ENCODE results near the gene TPSG1.
A peak's percentile ranks its signal among the peaks of the same experiment; 100 is the strongest.
"Not testable (repeated sequence)": the region's sequence is repeated elsewhere in the genome, so short reads cannot be mapped to it uniquely, and the experiment has no call there.

Gene TPSG1

DNA sequence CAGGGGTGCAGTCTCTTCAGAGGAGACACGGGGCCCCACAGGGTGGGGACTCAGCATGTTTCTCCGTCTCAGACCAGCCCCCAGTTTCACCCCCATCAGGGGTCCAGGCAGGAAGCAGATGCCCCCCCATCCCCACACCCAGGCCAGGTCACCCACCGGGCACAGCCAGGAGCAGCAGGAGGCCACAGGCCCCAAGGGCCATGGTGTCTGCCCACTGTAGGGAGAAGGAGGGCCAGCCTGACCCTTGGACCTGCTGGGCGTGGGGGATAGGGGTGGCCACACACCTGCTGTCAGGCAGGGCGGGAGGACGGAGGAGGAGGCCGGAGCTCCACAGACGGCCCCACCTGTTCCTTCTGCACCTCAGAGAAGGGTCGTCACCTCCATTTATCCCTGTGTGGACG, at the start of gene TPSG1:
Gene TPSG1 (minus strand): TSS at position 218 of the 401 bp plus-strand sequence. CDS start 16 bp downstream, at position 202.
- no peak for DNase-seq

DNA sequence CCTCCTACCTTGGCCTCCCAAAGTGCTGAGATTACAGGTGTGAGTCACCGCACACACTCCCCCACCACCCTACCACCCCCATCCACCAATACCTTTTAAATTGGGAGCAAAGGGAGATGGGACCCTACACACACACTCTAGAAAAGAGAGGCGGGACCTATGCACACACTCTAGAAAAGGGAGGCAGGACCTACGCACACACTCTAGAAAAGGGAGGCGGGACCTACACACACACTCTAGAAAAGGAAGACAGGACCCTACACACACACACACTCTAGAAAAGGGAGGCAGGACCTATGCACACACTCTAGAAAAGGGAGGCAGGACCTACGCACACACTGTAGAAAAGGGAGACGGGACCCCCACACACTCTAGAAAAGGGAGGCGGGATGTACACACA, 49.7 kb upstream of the TPSG1 start:
- DNase-seq = no peak

DNA sequence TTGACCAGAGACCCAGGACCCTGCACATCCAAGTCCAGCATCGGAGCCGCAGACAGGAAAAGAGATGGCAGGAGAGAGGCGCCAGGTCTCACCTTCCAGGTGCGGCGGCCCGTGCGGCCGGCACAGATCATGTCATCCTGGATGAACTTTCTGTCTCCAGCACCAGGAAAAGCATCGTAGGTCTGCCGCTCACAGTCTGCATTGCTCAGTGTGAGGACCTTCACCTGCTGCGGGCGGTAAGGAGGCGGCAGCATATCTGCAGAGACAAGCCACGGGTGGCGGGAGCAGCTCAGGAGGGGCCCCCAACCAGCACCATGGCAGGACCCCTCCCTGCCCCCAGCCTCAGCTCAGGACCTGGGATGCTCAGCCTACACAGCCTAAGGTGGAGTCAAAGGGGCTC, 48.7 kb upstream of the TPSG1 start:
- DNase-seq = no peak

DNA sequence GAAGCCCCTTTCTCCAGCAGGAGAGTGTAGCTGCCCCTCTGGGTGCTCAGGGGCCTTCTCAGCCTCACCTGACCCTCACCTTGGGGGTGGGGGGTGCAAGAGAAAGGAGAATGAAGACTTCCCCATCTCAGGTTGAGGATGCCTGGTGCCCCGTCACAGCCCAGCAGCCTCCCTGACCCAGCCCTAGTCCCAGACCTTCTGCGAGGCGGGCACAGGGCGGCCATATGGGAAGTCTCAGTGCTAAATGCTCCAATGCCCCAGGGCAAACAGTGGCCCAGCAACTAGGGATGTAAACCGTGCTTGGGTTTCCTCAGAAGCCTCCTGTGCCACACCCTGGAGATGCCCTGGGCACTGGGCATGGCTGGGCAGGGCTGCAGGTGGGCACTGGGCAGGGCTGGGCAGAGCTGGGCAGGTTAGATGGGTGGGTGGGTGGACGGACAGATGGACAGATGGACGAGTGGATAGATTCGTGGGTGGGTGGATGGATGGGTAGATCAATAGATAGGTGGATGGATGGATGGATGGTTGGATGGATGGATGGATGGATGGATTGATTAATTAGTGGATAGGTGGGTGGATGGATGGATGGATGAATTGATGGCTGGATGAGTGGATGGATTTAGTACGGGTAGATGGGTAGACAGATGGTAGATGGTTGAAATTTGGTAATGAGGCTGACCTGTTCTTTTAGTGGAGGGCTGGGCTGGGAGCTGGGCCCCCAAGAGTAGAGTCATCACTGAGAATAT, 47.6 kb upstream of the TPSG1 start:
- no peak for DNase-seq

DNA sequence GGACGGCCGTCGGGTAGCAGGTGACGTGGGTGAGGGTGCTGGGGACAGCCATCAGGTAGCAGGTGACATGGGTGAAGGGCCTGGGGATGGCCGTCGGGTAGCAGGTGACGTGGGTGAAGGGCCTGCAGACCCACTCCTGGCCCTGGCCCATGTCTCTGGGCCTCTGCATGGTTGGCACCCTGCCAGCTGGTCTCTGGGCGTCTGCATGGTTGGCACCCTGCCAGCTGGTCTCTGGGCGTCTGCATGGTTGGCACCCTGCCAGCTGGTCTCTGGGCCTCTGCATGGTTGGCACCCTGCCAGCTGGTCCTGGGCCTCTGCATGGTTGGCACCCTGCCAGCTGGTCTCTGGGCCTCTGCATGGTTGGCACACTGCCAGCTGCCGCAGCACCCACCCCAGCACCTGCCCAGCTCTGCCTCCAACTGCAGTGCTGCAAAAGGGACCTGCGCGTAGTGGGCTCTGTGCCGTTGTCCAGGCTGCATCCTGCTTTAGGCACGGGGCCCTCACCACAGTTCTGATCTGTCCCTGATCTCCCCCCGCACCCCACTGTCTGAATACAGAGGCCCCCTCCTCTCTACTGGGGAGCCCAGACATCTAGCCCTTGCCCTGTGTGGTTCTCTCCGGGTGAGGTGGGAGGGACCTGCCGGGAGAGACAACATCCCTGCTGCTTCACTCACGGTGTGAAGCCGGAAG, 46.8 kb upstream of the TPSG1 start:
- peak; percentile 13 for DNase-seq

DNA sequence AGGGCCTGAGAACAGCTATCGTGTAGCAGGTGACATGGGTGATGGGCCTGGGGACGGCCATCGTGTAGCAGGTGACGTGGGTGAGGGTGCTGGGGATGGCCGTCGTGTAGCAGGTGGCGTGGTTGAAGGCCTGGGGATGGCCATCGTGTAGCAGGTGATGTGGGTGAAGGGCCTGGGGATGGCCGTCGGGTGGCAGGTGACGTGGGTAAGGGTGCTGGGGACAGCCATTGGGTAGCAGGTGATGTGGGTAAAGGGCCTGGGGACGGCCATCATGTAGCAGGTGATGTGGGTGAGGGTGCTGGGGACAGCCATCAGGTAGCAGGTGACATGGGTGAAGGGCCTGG, 46.3 kb upstream of the TPSG1 start:
- no peak for DNase-seq

DNA sequence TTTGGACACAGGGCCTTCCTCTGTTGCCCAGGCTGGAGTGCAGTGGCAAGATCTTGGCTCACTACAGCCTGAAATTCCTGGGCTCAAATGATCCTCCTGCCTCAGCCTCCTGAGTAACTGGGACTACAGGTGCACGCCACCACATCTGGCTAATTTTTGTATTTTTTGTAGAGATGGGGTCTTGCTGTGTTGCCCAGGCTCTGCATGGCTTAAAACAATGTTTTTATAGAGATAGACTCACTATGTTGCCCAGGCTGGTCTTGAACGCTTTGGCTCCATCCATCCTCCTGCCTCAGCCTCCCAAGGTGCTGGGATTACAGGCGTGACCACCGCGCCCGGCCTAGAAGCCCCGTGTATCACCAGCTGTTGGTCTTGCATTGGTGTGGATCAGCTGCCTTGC, 44.4 kb upstream of the TPSG1 start:
- DNase-seq = not testable (repeated sequence)

DNA sequence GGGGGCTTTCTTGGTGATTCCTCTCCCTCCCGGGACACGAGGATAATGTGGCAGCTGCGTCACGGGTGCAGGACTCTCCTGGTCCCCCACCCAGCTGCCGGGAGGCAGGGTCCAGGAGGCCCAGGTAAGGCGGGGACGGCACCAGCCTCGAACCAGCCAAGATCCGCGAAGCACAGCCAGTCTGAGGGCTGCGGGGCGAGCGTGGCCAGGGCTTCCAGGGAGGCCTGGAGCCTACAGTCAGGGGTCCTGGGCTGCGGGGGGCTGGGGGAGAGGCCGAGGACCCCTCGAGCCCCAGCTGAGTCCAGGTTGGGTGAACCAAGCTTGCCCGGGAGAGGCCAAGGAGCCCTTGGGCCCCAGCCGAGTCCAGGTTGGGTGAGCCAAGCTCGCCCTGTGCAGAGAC, 40.8 kb upstream of the TPSG1 start:
- no peak for DNase-seq

DNA sequence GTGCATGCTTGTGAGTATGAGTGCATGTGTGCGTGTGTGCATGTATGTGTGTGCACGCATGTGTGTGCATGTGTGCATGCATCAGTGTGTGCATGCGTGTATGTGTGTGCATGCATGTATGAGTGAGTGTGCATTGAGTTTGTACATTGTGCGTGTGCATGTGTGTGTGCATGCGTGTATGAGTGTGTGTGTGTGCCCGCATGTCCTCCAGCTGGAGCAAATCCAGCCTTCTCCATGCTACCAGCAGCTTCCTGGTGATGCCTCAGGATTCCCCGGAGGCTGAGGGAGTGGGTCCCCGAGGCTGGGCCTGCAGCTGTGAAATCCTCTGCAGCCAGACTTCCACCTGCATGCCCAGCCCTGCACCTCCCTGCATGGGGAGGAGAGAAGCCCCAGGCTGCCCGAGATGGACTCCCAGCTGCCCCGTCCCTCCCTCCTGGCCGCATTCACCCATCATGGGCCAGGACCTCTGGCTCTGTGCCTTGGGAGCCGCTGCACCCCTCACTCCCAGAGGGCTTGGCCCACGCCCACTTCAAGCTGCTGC, 40.1 kb upstream of the TPSG1 start:
- DNase-seq = no peak

DNA sequence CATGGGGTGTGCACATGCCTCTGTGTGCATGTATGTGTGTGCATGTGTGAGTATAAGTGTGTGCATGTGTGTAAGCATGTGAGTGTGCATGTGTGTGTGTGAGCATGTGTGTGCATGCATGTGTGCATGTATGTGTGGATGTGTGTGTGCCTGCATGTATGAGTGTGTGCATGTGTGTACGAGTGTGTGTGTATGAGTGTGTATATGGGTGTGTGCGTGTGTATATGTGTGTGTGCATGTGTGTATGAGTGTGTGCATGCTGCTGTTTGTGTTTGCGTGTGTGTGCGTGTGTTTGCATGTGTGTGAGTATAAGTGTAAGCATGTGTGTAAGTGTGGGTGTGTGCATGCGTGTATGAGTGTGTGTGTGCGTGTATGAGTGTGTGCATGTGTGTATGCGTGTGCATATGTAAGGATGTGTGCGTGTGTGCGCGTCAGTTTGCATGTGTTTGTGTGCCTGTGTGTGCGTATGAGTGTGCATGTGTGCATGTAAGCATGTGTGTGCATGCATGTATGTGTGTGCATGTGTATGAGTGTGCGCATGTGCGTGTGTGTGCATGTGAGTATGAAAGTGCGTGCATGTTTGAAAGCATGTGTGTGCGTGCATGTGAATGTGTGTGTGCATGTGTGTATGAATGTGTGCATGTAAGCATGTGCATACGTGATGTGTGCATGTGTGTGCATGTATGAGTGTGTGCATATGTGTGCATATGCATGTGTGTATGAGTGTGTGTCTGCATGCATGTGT, 39.4 kb upstream of the TPSG1 start:
- DNase-seq = no peak

DNA sequence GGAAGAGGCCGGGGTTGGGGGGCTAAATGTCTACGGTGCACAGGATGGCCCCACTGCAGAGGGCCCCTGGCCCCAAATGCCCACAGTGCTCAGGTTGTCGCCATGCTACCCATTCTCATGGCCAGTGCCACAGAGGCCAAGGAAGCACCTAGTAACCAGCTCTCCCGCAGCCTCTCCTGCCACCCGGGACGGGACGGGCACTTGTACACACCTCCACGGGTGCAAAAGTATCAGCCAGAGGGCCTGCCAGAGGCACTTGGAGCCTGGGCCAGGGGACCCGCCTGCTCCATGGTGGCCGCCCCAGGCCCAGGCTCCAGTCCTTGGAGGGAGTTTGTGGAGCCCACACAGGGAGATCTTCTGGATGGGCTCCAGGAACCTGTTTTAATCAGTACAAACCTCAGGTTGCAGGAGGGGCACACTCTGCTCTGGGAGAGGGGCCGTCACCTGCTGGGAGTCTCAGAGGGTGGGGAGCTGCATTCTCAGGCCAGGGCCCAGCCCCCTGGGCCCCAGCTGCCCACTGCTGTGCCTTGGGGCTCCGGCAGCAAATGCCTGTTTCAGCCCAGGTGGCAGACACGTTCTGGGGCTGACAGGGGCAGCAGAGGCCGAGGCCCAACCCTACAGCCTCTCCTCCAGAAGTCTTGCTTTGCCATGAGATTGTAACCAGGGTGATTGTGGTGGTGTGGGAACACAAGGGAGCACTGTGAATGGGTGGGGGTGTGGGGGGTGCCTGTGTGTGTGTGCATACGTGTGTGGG, 38.7 kb upstream of the TPSG1 start:
- DNase-seq = no peak

DNA sequence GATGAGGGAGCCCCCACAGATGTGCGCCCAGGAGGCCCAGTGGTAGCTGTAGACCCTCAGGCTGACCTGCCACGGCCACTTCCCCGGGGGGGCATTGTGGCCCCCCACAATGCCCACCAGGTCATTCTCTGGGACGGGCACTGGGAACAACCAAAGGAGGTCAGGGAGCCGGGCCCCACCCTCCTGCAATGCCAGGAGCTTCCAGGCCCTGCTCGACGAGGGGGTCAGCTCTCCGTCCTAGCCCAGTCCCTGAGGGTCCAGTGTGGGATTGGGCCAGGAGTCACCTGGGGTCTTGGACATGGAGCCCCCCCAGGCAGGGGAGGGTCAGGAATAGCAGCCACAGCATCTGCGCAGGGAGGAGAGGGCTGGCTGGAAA, 37.8 kb upstream of the TPSG1 start:
- DNase-seq = no peak

DNA sequence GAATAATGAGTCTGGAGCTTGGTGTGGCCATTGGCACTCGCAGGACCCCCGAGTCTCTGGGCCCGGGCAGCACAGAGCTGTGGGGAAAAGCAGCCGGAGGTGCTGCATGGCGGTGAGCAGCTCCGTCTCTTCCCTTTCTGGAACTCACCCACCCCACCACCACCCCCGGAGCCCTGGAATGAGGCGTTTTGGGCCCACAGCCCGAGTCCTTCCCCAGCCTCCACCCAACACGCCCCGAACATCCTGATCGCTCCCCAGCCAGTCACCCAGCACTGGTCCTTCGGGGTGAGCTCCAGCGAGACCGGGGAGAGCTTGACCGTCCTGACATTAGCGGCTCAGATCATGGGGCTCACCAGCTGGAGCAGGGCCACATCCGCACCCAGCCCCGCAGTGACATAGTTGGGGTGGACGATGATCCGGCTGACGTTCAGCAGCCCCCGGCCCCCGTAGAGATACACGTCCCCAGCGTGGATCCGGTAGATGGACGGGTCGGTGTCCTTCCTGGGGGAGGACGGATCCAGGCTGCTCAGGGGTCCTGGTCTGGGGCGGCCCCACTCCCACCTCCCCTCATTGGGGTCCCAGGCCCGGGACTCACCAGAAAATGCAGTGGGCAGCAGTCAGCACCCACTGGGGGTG, 37.3 kb upstream of the TPSG1 start:
- no peak for DNase-seq

DNA sequence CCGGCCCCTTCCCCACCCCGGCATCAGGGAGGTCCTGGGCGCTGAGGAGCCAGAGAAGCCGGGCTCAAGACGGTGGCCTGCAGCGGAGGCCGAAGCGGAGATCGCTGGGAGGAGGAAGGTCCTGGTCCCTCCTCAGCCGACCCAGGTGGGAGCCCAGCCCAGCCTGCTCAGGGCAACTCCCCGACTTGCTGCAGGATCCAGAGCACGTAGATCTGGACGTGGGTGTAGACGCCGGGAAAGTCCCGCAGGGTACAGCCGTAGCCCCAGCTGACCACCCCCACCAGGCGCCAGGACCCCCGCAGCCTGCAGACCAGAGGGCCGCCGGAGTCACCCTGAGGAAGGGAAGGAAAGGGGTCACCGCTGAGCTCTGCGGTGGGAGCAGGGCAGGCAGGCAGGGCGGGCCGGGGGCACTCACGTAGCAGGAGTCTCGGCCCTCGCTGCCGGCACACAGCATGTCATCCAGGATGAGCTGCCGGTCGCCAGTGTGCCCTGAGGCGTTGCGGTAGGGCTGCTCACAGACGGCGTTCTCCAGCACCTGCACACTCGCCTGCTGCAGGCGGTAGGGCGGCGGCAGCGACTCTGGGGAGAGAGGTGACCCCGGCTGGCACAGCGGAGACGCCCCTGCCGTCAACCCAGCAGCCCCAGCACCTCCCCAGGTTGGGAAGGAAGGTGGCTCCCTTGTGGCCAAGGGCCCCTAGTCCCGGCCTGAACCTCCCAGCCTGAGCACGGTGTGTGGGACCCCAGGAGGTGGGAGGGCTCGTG, 36.2 kb upstream of the TPSG1 start:
- DNase-seq = no peak

DNA sequence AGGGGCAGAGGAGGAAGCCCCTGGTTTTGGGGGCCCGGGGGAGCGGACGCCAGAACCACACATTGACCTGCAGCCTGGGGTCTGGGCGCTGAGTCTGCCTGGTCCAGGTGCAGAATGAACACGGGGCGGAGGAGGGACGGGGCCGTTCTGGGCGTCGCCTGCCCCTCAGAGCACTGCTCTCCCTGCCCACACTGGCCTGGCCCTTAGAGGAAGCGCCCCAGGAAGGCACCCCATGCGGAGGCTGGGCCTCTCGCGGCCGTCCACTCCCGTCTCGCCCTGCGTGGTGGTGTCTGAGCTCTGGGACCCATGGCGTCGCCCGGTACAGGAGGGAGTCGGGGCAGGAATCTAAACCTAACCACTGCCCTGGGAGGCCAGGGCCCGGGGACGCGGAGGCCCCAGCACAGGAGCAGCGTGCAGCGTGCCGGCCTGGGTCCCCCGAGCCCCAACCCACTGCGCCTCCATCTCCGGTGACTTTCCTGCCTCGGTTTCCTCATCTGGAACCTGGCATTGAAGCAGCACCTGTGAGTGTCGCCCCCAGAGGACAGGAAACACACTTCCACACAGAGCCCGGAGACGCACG, 35.1 kb upstream of the TPSG1 start:
- DNase-seq = no peak

DNA sequence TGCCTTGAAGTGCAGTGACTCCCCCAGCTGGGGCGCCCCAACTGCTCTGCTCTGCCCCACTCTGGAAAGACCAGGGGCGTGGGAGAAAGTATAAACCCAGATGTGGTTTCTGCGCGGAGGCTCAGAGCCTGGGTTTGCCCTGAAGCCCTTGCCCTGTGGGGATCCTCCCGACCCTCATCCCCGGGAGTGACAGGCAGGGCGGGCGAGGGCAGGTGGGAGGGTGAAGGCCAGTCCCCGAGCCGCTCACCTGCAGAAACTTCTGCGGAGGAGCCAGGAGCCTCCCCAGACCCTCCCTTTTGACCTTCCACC, 34.6 kb upstream of the TPSG1 start:
- DNase-seq = no peak

DNA sequence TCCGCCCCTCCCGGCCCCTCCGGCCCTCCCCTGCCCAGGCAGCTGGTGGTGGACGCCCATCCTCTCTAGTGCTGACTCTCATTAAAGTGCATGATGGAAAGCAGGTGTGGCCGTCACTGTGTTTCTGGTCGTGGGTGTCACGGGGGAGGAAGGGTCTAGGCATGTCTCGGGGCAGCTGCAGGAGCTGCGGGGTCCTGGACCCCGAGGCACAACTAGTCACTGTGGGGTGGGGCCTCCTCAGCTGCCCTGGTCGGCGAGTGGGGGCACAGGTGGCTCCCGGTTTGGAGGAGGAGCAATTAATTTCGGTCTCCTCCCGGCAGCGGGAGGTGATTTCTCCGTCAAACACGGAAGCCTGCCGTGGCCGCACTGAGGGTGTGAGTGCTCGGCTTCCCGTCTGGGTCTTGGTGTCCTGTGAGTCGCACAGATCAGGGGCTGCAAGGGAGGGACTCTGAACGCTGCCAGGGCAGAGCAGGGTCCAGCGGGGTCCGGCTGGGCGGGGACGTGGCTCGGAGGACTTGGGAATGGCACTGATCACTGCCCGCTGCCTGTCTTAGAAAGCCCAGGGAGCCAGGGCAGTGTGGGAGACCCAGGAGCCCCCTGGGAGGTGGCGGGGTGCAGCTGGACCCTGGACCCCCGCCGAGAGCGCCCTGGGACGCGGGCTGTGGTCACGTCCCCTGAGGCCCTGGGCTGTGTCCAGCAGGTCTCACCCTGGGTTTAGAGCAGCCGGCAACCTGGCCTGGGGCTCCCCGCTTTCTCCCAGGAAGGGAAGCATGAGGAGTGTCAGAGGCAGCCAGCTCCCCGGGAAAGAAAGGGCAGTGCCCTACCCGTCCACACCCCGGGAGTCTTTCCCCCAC, 34.1 kb upstream of the TPSG1 start:
- no peak for DNase-seq

DNA sequence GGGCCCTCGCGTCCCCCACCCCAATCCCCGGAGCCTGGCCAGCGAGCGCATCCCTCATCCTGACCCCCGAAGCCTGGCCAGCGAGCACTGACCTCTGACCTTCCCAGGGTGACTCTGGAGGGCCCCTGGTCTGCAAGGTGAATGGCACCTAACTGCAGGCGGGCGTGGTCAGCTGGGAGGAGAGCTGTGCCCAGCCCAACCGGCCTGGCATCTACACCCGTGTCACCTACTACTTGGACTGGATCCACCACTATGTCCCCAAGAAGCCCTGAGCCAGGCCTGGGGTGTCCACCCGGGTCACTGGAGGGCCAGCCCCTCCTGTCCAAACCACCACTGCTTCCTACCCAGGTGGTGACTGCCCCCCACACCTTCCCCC, 33.1 kb upstream of the TPSG1 start:
- no peak for DNase-seq

DNA sequence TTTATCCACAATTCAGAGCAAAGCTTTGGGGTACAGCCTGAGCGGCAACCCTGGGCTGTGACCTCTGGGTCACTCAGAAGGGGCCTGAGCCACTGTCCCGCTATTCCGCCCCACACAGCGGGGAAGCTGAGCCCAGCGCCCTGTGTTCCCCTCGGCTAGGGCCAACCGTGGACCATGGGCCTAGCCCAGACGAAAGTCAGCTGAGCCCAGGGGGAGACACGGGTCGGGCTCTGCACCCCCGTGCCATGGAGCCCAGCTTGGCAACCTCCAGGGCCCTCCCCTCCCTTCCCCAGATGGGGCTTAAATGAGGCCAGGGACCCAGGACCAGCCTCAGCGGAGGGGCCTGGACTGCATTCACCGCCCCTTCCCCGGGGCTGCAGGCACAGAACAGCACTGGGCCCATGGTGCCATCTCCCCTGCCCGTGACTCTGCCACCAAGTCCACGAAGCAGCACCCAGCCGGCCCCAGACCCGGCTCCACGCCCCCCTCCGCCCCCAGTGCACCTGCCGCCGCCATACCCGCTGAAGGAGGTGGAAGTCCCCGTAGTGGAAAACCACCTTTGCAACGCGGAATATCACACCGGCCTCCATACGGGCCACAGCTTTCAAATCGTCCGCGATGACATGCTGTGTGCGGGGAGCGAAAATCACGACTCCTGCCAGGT, 32.6 kb upstream of the TPSG1 start:
- no peak for DNase-seq

DNA sequence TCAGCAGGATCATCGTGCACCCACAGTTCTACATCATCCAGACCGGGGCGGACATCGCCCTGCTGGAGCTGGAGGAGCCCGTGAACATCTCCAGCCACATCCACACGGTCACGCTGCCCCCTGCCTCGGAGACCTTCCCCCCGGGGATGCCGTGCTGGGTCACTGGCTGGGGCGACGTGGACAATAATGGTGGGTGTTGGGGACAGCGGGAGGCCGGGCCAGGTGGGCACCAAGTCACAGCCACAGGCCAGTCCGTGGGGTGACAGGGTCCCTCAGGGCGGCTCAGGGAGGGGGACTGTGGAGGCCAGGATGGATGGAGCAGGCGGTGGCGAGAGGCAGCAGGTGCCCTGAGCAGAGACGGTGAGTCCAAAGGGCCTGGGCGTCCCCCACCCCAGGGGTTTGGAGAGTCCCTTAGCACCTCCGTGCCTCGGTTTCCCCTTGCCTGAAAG, 31.8 kb upstream of the TPSG1 start:
- no peak for DNase-seq

Data from NCI-H1694 treated with DMSO at 0.1 percent for 48 hours (cell line).